Smooth muscle cell (in vitro differentiated cells): ENCODE data around the gene RNF38. TPM values are rescaled to one million over a fixed set of nuclear protein-coding genes. Genes with fewer than 3 reads are reported as not detected.

Experiments used
- DNase-seq: peaks from one replicate; lab custom pipeline; 2025; ENCODE audit not compliant: unreplicated experiment; lab: John Stamatoyannopoulos, UW
- H2AFZ ChIP-seq: fragments of 200-600 bp; sonication (generic); 2 replicates; pipeline ENCODE4 v1.6.0; 2016; ENCODE audit warnings: antibody characterized with exemption, low read depth, mild to moderate bottlenecking
- H3F3A ChIP-seq: fragments of 200-600 bp; sonication (generic); 2 replicates; pipeline ENCODE4 v1.6.0; 2017; ENCODE audit warnings: antibody characterized with exemption, low read depth
- H3K27ac ChIP-seq: fragments of 200-600 bp; sonication (generic); 2 replicates; pipeline ENCODE4 v1.5.1; 2016; ENCODE audit warnings: low read depth, mild to moderate bottlenecking
- H3K27me3 ChIP-seq: fragments of 200-600 bp; sonication (generic); 2 replicates; pipeline ENCODE4 v1.6.1; 2016; ENCODE audit warnings: low read depth, mild to moderate bottlenecking
- H3K36me3 ChIP-seq: fragments of 200-600 bp; sonication (generic); 2 replicates; pipeline ENCODE4 v1.5.1; 2016; ENCODE audit warnings: low read depth
- H3K4me1 ChIP-seq: fragments of 200-600 bp; sonication (generic); 2 replicates; pipeline ENCODE4 v1.5.1; 2016; ENCODE audit warnings: low read depth
- H3K4me2 ChIP-seq: fragments of 200-600 bp; sonication (generic); 2 replicates; pipeline ENCODE4 v1.6.0; 2016; ENCODE audit warnings: mild to moderate bottlenecking
- H3K4me3 ChIP-seq: fragments of 200-600 bp; sonication (generic); 2 replicates; pipeline ENCODE4 v1.5.1; 2016; ENCODE audit warnings: mild to moderate bottlenecking
- H3K79me2 ChIP-seq: fragments of 200-600 bp; sonication (generic); 2 replicates; pipeline ENCODE4 v1.6.0; 2016; ENCODE audit warnings: low read depth, mild to moderate bottlenecking
- H3K9ac ChIP-seq: fragments of 200-600 bp; sonication (generic); 2 replicates; pipeline ENCODE4 v1.6.0; 2016; ENCODE audit warnings: low read depth
- H3K9me3 ChIP-seq: fragments of 200-600 bp; sonication (generic); replicated peaks from 2 replicates; pipeline ENCODE4 v1.5.1; 2016; ENCODE audit warnings: low read depth
- H4K20me1 ChIP-seq: fragments of 200-600 bp; sonication (generic); 2 replicates; pipeline ENCODE4 v1.6.0; 2016; ENCODE audit warnings: low read depth
- CTCF ChIP-seq: fragments of 200-600 bp; sonication (generic); IDR thresholded peaks from 2 replicates; pipeline ENCODE4 v1.5.1; 2017; ENCODE audit warnings: borderline replicate concordance, mild to moderate bottlenecking, antibody characterized with exemption; ENCODE audit not compliant: insufficient read depth, poor library complexity, severe bottlenecking
- WGBS: methylation state at CpG from one replicate; pipeline ENCODE4 v1.1.7; 2016; ENCODE audit warnings: low lambda C conversion rate; 5-methylcytosine and 5-hydroxymethylcytosine counted together
- polyA plus RNA-seq: library from polyadenylated mRNA; unstranded; fragments of >200 nt; fragmentation: Nextera tagmentation; extraction: Ambion mirVana; gene quantifications from 2 replicates; pipeline ENCODE4 v1.2.1, GENCODE V29; 2016
- total RNA-seq: library from RNA; depleted of rRNA; stranded (reverse); fragments of >200 nt; gene quantifications from 2 replicates; pipeline ENCODE4 v1.2.3, GENCODE V29; 2014

The RNF38 gene
- total and polyA plus RNA-seq, 2 experiments from 2014 or later = 10.1 to 27.5 TPM

- H3K36me3 ChIP-seq = no peaks in the 10 kb centered on the region
- H3K4me3 ChIP-seq = no peak overlapping the region
- peaks cover 94% of the 10 kb centered on the region for H4K20me1 ChIP-seq
- DNase-seq = no peak
- H2AFZ ChIP-seq = no peak overlapping the region
- no peaks in the 10 kb centered on the region for H3K9me3 ChIP-seq
- H3F3A ChIP-seq = no peaks in the 10 kb centered on the region
- H3K79me2 ChIP-seq = peaks cover 96% of the 10 kb centered on the region
- TF ChIP-seq CTCF = no peak
- no peak overlapping the region for H3K9ac ChIP-seq
- no peaks in the 10 kb centered on the region for H3K27me3 ChIP-seq
- H3K4me1 ChIP-seq = peaks cover 14% of the 10 kb centered on the region
- no peak overlapping the region for H3K4me2 ChIP-seq
- no peak overlapping the region for H3K27ac ChIP-seq
These were observed 17.6 kb downstream of the RNF38 start for GRCh38 chr9:36382484-36382883.

GRCh38 chr9:36364577-36364976 lies 35.5 kb downstream of the RNF38 start:
- no peak for TF ChIP-seq CTCF
- no peaks in the 10 kb centered on the region for H3K4me1 ChIP-seq
- H3K9me3 ChIP-seq = no peaks in the 10 kb centered on the region
- no peak overlapping the region for H3K9ac ChIP-seq
- WGBS = 83% methylated on average over 1 of the region's 1 CpG
- H3K36me3 ChIP-seq = peaks cover 16% of the 10 kb centered on the region
- H3K4me3 ChIP-seq = no peak overlapping the region
- no peak overlapping the region for H3K27ac ChIP-seq
- no peak for DNase-seq
- no peaks in the 10 kb centered on the region for H3K27me3 ChIP-seq
- peaks cover 26% of the 10 kb centered on the region for H3K79me2 ChIP-seq
- H4K20me1 ChIP-seq = peaks cover 55% of the 10 kb centered on the region
- H3F3A ChIP-seq = no peaks in the 10 kb centered on the region
- H3K4me2 ChIP-seq = no peak overlapping the region
- no peak overlapping the region for H2AFZ ChIP-seq

GRCh38 chr9:36363448-36363847 lies 36.6 kb downstream of the RNF38 start:
- no peak for TF ChIP-seq CTCF
- Histone ChIP-seq H3K27me3 (no peaks in the 10 kb centered on the region), H3K4me1 (no peaks in the 10 kb centered on the region), H3K79me2 (peaks cover 29% of the 10 kb centered on the region), H3K4me2 (no peak overlapping the region), H2AFZ (no peak overlapping the region), H3K27ac (no peak overlapping the region), H4K20me1 (peaks cover 56% of the 10 kb centered on the region), H3K36me3 (peaks cover 6% of the 10 kb centered on the region), H3K9me3 (no peaks in the 10 kb centered on the region), H3K9ac (no peak overlapping the region), H3K4me3 (no peak overlapping the region), H3F3A (no peaks in the 10 kb centered on the region)
- WGBS = 86% methylated on average over 3 of the region's 3 CpGs
- no peak for DNase-seq

- 99% methylated on average over 5 of the region's 5 CpGs for WGBS
- no peaks in the 10 kb centered on the region for H3F3A ChIP-seq
- H3K4me1 ChIP-seq = no peaks in the 10 kb centered on the region
- no peak overlapping the region for H3K9ac ChIP-seq
- no peak overlapping the region for H2AFZ ChIP-seq
- H3K9me3 ChIP-seq = no peaks in the 10 kb centered on the region
- no peak for TF ChIP-seq CTCF
- no peaks in the 10 kb centered on the region for H3K27me3 ChIP-seq
- no peak for DNase-seq
- H3K36me3 ChIP-seq = peaks cover 15% of the 10 kb centered on the region
- no peak overlapping the region for H3K4me3 ChIP-seq
- peaks cover 24% of the 10 kb centered on the region for H3K79me2 ChIP-seq
- peaks cover 47% of the 10 kb centered on the region for H4K20me1 ChIP-seq
- no peak overlapping the region for H3K4me2 ChIP-seq
- H3K27ac ChIP-seq = no peak overlapping the region
These were observed 41.6 kb downstream of the RNF38 start for GRCh38 chr9:36358486-36358885.
